ENCODE results near the gene FLVCR1. TPM values are rescaled to one million over a fixed set of nuclear protein-coding genes. Genes with fewer than 3 reads are reported as not detected.

The FLVCR1 gene
- total and polyA plus RNA-seq, 9 of the 15 experiments (the other 6 are each of a cell fraction or from before 2014, with no cell fraction given): 5.2 to 18.0 (median 12.5) TPM

DNA sequence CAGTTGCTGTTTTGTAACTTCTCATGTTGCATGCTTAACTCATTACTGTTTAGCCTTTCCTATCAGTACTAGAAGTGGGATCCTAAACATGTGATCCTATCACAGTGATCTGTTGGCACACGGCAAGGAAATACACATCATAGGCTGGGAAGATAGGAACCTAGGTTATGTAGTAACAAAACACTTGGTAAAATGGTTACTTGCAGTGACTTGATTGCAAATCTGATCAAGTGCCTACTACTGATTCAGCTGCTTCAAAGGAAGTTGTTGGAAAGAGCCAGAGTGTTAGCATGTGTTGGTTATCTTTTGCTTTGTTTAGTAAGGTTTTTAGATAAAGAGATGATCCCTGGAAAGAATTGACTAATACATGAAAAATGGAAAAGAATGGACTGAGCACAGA is 83.4 kb downstream of the FLVCR1 start (continued):
- TF ChIP-seq, protein P1, sequence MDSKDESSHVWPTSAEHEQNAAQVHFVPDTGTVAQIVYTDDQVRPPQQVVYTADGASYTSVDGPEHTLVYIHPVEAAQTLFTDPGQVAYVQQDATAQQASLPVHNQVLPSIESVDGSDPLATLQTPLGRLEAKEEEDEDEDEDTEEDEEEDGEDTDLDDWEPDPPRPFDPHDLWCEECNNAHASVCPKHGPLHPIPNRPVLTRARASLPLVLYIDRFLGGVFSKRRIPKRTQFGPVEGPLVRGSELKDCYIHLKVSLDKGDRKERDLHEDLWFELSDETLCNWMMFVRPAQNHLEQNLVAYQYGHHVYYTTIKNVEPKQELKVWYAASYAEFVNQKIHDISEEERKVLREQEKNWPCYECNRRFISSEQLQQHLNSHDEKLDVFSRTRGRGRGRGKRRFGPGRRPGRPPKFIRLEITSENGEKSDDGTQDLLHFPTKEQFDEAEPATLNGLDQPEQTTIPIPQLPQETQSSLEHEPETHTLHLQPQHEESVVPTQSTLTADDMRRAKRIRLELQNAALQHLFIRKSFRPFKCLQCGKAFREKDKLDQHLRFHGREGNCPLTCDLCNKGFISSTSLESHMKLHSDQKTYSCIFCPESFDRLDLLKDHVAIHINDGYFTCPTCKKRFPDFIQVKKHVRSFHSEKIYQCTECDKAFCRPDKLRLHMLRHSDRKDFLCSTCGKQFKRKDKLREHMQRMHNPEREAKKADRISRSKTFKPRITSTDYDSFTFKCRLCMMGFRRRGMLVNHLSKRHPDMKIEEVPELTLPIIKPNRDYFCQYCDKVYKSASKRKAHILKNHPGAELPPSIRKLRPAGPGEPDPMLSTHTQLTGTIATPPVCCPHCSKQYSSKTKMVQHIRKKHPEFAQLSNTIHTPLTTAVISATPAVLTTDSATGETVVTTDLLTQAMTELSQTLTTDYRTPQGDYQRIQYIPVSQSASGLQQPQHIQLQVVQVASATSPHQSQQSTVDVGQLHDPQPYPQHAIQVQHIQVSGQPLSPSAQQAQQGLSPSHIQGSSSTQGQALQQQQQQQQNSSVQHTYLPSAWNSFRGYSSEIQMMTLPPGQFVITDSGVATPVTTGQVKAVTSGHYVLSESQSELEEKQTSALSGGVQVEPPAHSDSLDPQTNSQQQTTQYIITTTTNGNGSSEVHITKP (IDR thresholded peaks at IDR 0.05; ENCODE audit: partially characterized antibody): no peak
- TF ChIP-seq SNIP1 (IDR thresholded peaks at IDR 0.05; ENCODE audit: low read depth) (no peak), MED1 (CRISPR knock-in tag; IDR thresholded peaks at IDR 0.05; ENCODE audit: borderline replicate concordance) (no peak), BCL6 (CRISPR knock-in tag; IDR thresholded peaks at IDR 0.05) (no peak), SMAD4 (CRISPR knock-in tag; conservative IDR thresholded peaks at IDR 0.05) (no peak), ZNF384 (IDR thresholded peaks at IDR 0.05; ENCODE audit: low read depth, low read length) (no peak), CREM (IDR thresholded peaks at IDR 0.05; ENCODE audit: low read depth) (no peak)
- TF ChIP-seq, protein P2, sequence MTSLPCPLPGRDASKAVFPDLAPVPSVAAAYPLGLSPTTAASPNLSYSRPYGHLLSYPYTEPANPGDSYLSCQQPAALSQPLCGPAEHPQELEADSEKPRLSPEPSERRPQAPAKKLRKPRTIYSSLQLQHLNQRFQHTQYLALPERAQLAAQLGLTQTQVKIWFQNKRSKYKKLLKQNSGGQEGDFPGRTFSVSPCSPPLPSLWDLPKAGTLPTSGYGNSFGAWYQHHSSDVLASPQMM (CRISPR knock-in tag; IDR thresholded peaks at IDR 0.05): no peak
- TF ChIP-seq, protein P3, sequence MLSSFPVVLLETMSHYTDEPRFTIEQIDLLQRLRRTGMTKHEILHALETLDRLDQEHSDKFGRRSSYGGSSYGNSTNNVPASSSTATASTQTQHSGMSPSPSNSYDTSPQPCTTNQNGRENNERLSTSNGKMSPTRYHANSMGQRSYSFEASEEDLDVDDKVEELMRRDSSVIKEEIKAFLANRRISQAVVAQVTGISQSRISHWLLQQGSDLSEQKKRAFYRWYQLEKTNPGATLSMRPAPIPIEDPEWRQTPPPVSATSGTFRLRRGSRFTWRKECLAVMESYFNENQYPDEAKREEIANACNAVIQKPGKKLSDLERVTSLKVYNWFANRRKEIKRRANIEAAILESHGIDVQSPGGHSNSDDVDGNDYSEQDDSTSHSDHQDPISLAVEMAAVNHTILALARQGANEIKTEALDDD (IDR thresholded peaks at IDR 0.05): peak; percentile 92
- TF ChIP-seq, protein P4, sequence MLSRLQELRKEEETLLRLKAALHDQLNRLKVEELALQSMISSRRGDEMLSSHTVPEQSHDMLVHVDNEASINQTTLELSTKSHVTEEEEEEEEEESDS (CRISPR knock-in tag; IDR thresholded peaks at IDR 0.05): no peak
